Transverse colon (tissue), 3 donors: ENCODE results near the gene PSORS1C1.

ENCODE experiments used
- CTCF ChIP-seq, 5 experiments: fragments of 200-600 bp in 3 of 5; fragments of 450-650 bp in 2 of 5; sonication (generic) in 3 of 5; IDR thresholded peaks; 1 replicate in 2 of 5; 2 replicates in 3 of 5; pipeline ENCODE4 v1.5.1; 2016 to 2017; ENCODE audit warnings: antibody characterized with exemption in 5 of 5, inconsistent platforms in 3 of 5, mild to moderate bottlenecking in 2 of 5, moderate library complexity in 1 of 5
- EP300 ChIP-seq: sonication (generic); formaldehyde crosslinking; IDR thresholded peaks from one replicate; pipeline ENCODE4 v1.6.1; 2017; ENCODE audit warnings: antibody characterized with exemption, low read depth

GRCh38 chr6:31111712-31112111 is 2.9 kb upstream of the PSORS1C1 start:
- TF ChIP-seq CTCF (IDR thresholded peaks at IDR 0.05) (no peak), EP300 (no peak)
